Stimulated activated CD4-positive, alpha-beta T cell treated with anti-CD3 and anti-CD28 coated beads, Interleukin-1b, Interleukin-23, amount 100 ng/mL, for 1 hour (primary cell): ENCODE data around the gene RGS6.

Experiments
- DNase-seq, 2 donors: peaks; one replicate each; pipeline ENCODE4 v3.0.0-alpha.2; 2020; ENCODE audit warnings: low read depth in 2 of 2

Gene RGS6

GRCh38 chr14:72607386-72608130 lies 675.3 kb downstream of the RGS6 start:
- no peak for DNase-seq

- DNase-seq: no peak
Observed at GRCh38 chr14:72608391-72609204, 676.4 kb downstream of the RGS6 start.

- no peak for DNase-seq
Observed at GRCh38 chr14:72609205-72609916, 677.1 kb downstream of the RGS6 start.

GRCh38 chr14:72610096-72610830 lies 678.0 kb downstream of the RGS6 start:
- DNase-seq: no peak

- DNase-seq: no peak
Observed at GRCh38 chr14:72610831-72611200, 678.6 kb downstream of the RGS6 start.

GRCh38 chr14:72611506-72611905 lies 679.3 kb downstream of the RGS6 start:
- no peak for DNase-seq

GRCh38 chr14:72612041-72612440 lies 679.8 kb downstream of the RGS6 start:
- DNase-seq: no peak

GRCh38 chr14:72613231-72613974 lies 681.2 kb downstream of the RGS6 start:
- DNase-seq: no peak

GRCh38 chr14:72613975-72614319 lies 681.7 kb downstream of the RGS6 start:
- no peak for DNase-seq

GRCh38 chr14:72614365-72614764 lies 682.1 kb downstream of the RGS6 start:
- DNase-seq: no peak

GRCh38 chr14:72614891-72615415 lies 682.7 kb downstream of the RGS6 start:
- no peak for DNase-seq

GRCh38 chr14:72615451-72616121 lies 683.4 kb downstream of the RGS6 start:
- DNase-seq: no peak
